Measurements from ENCODE around the gene CTSD. TPM values are rescaled to one million over a fixed set of nuclear protein-coding genes. Genes with fewer than 3 reads are reported as not detected.

The CTSD gene
- total RNA-seq, 1 donor from 2014 or later: 425 TPM

DNA sequence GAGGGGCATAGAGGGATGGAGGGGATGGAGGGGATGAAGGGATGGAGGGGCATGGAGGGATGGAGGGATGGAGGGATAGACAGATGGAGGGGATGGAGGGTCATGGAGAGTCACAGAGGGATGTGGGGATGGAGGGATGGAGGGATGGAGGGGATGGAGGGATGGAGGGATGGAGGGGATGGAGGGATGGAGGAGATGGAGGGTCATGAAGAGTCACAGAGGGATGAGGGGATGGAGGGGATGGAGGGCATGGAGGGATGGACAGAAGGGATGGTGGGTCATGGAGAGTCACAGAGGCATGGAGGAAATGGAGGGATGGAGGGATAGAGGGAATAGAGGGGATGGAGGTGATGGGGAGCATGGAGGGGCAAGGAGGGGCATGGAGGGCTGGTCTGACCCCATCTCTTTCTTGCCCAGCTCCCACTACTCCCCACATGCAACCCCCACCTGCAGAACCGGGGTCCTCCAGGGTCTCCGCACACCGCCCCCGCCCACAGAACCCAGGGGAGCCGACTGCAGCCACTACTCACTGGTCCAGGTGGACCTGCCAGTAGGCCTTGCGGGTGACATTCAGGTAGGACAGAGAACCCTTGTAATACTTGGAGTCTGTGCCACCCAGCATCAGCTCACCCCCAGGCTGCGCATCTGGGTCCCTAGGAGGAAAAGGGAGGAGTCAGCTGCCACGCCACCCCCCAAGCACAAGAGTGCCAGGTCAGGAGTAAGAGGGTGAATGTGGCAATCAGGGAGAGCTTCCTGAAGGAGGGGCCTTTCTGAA, 9.2 kb downstream of the CTSD start:
- no peak overlapping the region for H3K4me3 ChIP-seq (ENCODE audit: low read depth, low read length)
- no peak for DNase-seq (ENCODE audit: low read depth)
- TF ChIP-seq, protein P1, sequence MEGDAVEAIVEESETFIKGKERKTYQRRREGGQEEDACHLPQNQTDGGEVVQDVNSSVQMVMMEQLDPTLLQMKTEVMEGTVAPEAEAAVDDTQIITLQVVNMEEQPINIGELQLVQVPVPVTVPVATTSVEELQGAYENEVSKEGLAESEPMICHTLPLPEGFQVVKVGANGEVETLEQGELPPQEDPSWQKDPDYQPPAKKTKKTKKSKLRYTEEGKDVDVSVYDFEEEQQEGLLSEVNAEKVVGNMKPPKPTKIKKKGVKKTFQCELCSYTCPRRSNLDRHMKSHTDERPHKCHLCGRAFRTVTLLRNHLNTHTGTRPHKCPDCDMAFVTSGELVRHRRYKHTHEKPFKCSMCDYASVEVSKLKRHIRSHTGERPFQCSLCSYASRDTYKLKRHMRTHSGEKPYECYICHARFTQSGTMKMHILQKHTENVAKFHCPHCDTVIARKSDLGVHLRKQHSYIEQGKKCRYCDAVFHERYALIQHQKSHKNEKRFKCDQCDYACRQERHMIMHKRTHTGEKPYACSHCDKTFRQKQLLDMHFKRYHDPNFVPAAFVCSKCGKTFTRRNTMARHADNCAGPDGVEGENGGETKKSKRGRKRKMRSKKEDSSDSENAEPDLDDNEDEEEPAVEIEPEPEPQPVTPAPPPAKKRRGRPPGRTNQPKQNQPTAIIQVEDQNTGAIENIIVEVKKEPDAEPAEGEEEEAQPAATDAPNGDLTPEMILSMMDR (IDR thresholded peaks at IDR 0.05; ENCODE audit: insufficient read depth, low read length, poor library complexity, severe bottlenecking): no peak
- H3K36me3 ChIP-seq (ENCODE audit: control insufficient read depth, insufficient read depth, low read length): peaks cover 1% of the 10 kb centered on the region
- H3K27me3 ChIP-seq (ENCODE audit: control insufficient read depth, insufficient read depth, low read length): peaks cover 2% of the 10 kb centered on the region

DNA sequence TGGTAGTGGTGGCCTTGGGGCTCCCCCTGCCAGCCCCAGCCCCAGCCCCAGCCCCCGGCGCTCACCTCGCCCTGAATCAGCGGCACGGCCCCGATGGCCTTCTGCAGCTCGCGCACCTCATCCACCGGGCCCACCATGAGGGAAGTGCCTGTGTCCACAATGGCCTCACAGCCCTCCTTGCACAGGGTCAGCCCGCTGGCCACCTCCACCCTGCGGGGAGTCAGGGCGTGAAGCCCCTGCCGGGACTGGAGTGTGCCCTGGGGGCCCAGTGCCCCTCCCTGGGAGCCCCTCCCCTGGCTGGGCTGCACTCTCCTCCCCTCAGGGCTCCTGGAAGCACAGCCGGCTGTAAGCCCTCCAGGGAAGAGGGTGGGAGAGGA, 9.8 kb downstream of the CTSD start:
- peaks cover 1% of the 10 kb centered on the region for H3K36me3 ChIP-seq (ENCODE audit: control insufficient read depth, insufficient read depth, low read length)
- H3K4me3 ChIP-seq (ENCODE audit: low read depth, low read length): no peak overlapping the region
- TF ChIP-seq, protein P1 (IDR thresholded peaks at IDR 0.05; ENCODE audit: insufficient read depth, low read length, poor library complexity, severe bottlenecking): no peak
- no peak for DNase-seq (ENCODE audit: low read depth)
- peaks cover 9% of the 10 kb centered on the region for H3K27me3 ChIP-seq (ENCODE audit: control insufficient read depth, insufficient read depth, low read length)

DNA sequence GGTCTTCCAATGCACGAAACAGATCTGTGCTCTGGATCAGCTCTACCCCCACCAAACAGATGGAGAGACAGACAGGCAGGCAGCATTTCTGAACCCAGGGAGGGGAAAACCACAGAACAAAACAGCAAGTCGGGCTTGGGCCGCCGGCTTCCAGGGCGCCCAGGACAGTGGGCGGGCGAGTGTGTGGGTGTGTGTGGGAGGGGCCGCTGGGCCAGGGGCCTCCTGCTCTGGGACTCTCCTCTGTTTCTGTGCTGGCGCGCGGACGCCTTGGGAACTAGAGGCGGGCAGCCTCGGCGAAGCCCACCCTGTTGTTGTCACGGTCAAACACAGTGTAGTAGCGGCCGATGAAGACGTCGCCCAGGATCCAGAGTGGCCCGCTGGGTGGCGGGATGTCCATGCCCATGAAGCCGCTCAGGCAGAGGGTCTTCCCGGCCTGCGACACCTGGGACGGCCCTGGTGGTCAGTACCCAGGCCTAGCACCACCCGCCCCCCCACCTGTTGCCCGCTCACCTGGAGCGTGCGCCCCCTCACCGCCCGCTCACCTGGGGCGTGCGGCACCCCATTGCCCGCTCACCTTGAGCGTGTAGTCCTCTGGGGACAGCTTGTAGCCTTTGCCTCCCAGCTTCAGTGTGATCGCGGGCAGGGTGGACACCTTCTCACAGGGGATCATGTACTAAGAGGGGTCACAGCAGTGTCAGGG, 10.3 kb downstream of the CTSD start:
- peaks cover 1% of the 10 kb centered on the region for H3K36me3 ChIP-seq (ENCODE audit: control insufficient read depth, insufficient read depth, low read length)
- no peak overlapping the region for H3K4me3 ChIP-seq (ENCODE audit: low read depth, low read length)
- DNase-seq (ENCODE audit: low read depth): no peak
- TF ChIP-seq, protein P1 (IDR thresholded peaks at IDR 0.05; ENCODE audit: insufficient read depth, low read length, poor library complexity, severe bottlenecking): no peak
- H3K27me3 ChIP-seq (ENCODE audit: control insufficient read depth, insufficient read depth, low read length): peaks cover 14% of the 10 kb centered on the region

DNA sequence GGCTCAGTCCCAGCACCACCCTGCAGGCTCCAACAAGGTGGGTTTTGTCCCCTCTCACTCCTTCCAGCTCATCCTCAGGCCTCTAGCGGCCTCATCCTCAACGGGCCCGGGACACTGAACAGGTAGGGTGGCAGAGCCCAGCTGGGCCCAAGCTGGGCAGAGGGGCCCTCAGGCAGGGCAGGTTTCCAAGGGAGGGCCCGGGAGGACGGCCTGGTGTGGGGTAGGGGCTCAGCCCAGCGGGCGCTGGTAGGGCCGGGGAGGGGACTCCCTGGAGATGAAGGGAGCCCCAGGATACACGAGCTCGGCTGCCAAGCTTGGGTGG, 10.9 kb downstream of the CTSD start:
- H3K36me3 ChIP-seq (ENCODE audit: control insufficient read depth, insufficient read depth, low read length): peaks cover 1% of the 10 kb centered on the region
- no peak for DNase-seq (ENCODE audit: low read depth)
- no peak overlapping the region for H3K4me3 ChIP-seq (ENCODE audit: low read depth, low read length)
- TF ChIP-seq, protein P1 (IDR thresholded peaks at IDR 0.05; ENCODE audit: insufficient read depth, low read length, poor library complexity, severe bottlenecking): no peak
- peaks cover 19% of the 10 kb centered on the region for H3K27me3 ChIP-seq (ENCODE audit: control insufficient read depth, insufficient read depth, low read length)

DNA sequence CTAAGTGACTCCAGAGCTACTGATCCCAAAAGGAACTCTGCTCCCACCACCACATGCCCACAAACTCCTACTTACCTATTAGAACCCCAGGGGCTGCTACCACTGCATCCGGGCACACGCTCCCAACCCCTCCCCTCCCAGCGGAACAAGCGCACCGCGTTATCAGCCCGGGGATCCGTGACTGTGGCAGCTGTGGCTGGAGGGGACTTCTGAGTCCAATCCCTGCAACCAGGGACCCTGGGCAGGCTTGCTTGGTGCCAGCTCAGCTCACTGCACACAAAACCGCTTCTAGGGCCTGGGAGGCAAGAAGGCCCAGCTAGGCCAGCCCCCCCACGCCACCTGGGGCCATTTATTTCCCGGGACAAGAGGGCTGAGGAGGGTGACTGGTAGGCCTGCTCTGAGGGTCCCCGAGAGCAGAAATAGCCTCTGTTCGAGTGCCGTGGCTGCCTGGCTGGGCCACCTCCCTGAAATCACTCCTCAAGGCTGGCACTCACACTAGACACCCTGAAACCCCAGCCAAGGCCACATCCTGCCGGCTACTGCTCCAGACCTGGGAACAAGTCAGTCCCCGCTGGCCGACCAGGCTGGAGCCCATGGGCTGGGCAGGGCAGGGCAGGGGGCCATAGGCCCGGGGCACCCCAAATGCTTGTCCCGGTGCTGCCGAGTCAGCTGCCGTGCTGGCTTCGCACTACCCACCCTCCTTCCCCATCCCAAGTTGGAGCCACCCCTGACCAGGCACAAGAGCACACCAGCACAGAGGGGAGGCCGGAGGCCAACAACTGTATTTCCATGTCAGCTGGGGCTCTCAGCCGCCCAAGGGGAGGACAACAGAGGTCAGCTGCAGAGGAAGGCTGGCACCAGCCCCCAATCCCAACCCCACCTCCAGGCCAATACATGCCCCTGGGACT, 11.5 kb downstream of the CTSD start:
- no peak for DNase-seq (ENCODE audit: low read depth)
- Histone ChIP-seq H3K36me3 (ENCODE audit: control insufficient read depth, insufficient read depth, low read length) (peaks cover 1% of the 10 kb centered on the region), H3K27me3 (ENCODE audit: control insufficient read depth, insufficient read depth, low read length) (peaks cover 26% of the 10 kb centered on the region), H3K4me3 (ENCODE audit: low read depth, low read length) (no peak overlapping the region)
- TF ChIP-seq, protein P1 (IDR thresholded peaks at IDR 0.05; ENCODE audit: insufficient read depth, low read length, poor library complexity, severe bottlenecking): no peak
